Mucosa of descending colon (tissue), 3 donors: Measurements from ENCODE around the gene ADRA2B. TPM values are rescaled to one million over a fixed set of nuclear protein-coding genes. Genes with fewer than 3 reads are reported as not detected.
"Not testable (repeated sequence)": the region's sequence is repeated elsewhere in the genome, so short reads cannot be mapped to it uniquely, and the experiment has no call there.

Experiments
- ATAC-seq: fragments of 200-7000 bp; cut with Tn5 transposase; one replicate; pipeline ENCODE4 v1.9.1; 2020; ENCODE audit warnings: mild to moderate bottlenecking, moderate library complexity
- DNase-seq, 3 donors: peaks; one replicate each; pipeline ENCODE4 v3.0.0-alpha.2; 2020
- H3K36me3 ChIP-seq: fragments of 200-600 bp; one replicate; pipeline ENCODE4 v1.8.0; 2021; ENCODE audit warnings: low read depth, mild to moderate bottlenecking
- H3K4me1 ChIP-seq: fragments of 200-600 bp; one replicate; pipeline ENCODE4 v1.8.0; 2021; ENCODE audit warnings: low read depth, mild to moderate bottlenecking
- H3K4me3 ChIP-seq: fragments of 200-600 bp; one replicate; pipeline ENCODE4 v1.8.0; 2021; ENCODE audit warnings: mild to moderate bottlenecking
- H3K9me3 ChIP-seq: fragments of 200-600 bp; one replicate; pipeline ENCODE4 v1.8.0; 2021; ENCODE audit warnings: mild to moderate bottlenecking
- CTCF ChIP-seq: fragments of 200-600 bp; IDR thresholded peaks from one replicate; pipeline ENCODE4 v1.8.0; 2022; ENCODE audit warnings: antibody characterized with exemption, mild to moderate bottlenecking
- intact Hi-C, 2 donors: fragments of 100-400 bp; cut with DNase I in 1 of 2; cut with micrococcal nuclease in 1 of 2; formaldehyde crosslinking; loops; one replicate each; pipeline versions ENCODE4 v1.11.0 to v1.11.1; 2022; cut with DNase I, micrococcal nuclease
- total RNA-seq, 3 donors: library from RNA; stranded (reverse); fragmentation: NEBNext Ultra II Directional in 2 of 3; extraction: Animal tissue kit (Norgen Biotek cat#: 25700) in 2 of 3; gene quantifications; one replicate each; pipeline versions ENCODE4 v1.2.1 to v1.2.4, GENCODE V29; 2021 to 2023
- donor health status: DM: no; HTN: no; CAD: no; lungs with moderate emphysema.
- donor health status: DM: no; HTN: no; CAD: no.
- donor health status: DM: no; HTN: yes; CAD: no.

The ADRA2B gene
- total RNA-seq, 3 donors from 2014 or later: 0.17 to 0.73 (median 0.36) TPM

- Histone ChIP-seq H3K9me3 (no peaks in the 10 kb centered on the region), H3K4me1 (peaks cover 11% of the 10 kb centered on the region), H3K36me3 (no peaks in the 10 kb centered on the region), H3K4me3 (no peak overlapping the region)
- ATAC-seq (no peak), DNase-seq (peak in 1 of 3 donors; percentile 29)
- intact Hi-C loops: no loop called here
- TF ChIP-seq CTCF: no peak
These were observed 26.8 kb downstream of the ADRA2B start for GRCh38 chr2:96089356-96090195.

- peak in 1 of 3 donors; percentile 13 for DNase-seq
These were observed 27.7 kb downstream of the ADRA2B start for GRCh38 chr2:96088340-96089335.

GRCh38 chr2:96087130-96087529, 29.2 kb downstream of the ADRA2B start:
- no peak for TF ChIP-seq CTCF
- H3K4me1 ChIP-seq: peaks cover 10% of the 10 kb centered on the region
- H3K4me3 ChIP-seq: no peak overlapping the region
- intact Hi-C loops: no loop called here
- ATAC-seq (no peak), DNase-seq (no peak)
- no peaks in the 10 kb centered on the region for H3K36me3 ChIP-seq
- H3K9me3 ChIP-seq: no peaks in the 10 kb centered on the region

More at GRCh38 chr2:96088340-96089335, 27.7 kb downstream of the ADRA2B start:
- H3K4me3 ChIP-seq: no peak overlapping the region
- intact Hi-C loops: no loop called here
- TF ChIP-seq CTCF: no peak
- no peaks in the 10 kb centered on the region for H3K9me3 ChIP-seq
- H3K4me1 ChIP-seq: peaks cover 11% of the 10 kb centered on the region
- ATAC-seq: no peak
- no peaks in the 10 kb centered on the region for H3K36me3 ChIP-seq

- DNase-seq (no peak), ATAC-seq (no peak)
- intact Hi-C loops: no loop called here
These were observed 30.6 kb downstream of the ADRA2B start for GRCh38 chr2:96085541-96086355.

GRCh38 chr2:96084858-96085518, 31.4 kb downstream of the ADRA2B start:
- H3K4me1 ChIP-seq, ATAC-seq, DNase-seq, intact Hi-C loops, H3K4me3 ChIP-seq, H3K36me3 ChIP-seq, H3K9me3 ChIP-seq: not testable (repeated sequence)

More at GRCh38 chr2:96085541-96086355, 30.6 kb downstream of the ADRA2B start:
- H3K9me3 ChIP-seq: no peaks in the 10 kb centered on the region
- no peaks in the 10 kb centered on the region for H3K36me3 ChIP-seq
- H3K4me1 ChIP-seq: no peaks in the 10 kb centered on the region
- H3K4me3 ChIP-seq: no peak overlapping the region
- no peak for TF ChIP-seq CTCF
